MM.1S (cell line): Measurements from ENCODE around the gene GPS1.

Experiments used
- DNase-seq: peaks from one replicate; pipeline ENCODE4 v3.0.0-alpha.2; 2015
- H2AFZ ChIP-seq: fragments of 300-600 bp; sonication (generic); 2 replicates; pipeline ENCODE4 v1.6.0; 2016; ENCODE audit warnings: antibody characterized with exemption, low read length
- H3F3A ChIP-seq: fragments of 300-600 bp; sonication (generic); 2 replicates; pipeline ENCODE4 v1.6.1; 2016; ENCODE audit warnings: mild to moderate bottlenecking, antibody characterized with exemption, low read length, moderate library complexity, mixed read lengths; ENCODE audit not compliant: insufficient read depth
- H3K27ac ChIP-seq: fragments of 300-600 bp; sonication (generic); 2 replicates; pipeline ENCODE4 v1.5.1; 2016; ENCODE audit warnings: mild to moderate bottlenecking, low read length
- H3K27me3 ChIP-seq: fragments of 300-600 bp; sonication (generic); replicated peaks from 2 replicates; pipeline ENCODE4 v1.6.0; 2016; ENCODE audit warnings: low read length; ENCODE audit not compliant: insufficient read depth
- H3K36me3 ChIP-seq: fragments of 300-600 bp; sonication (generic); replicated peaks from 2 replicates; pipeline ENCODE4 v1.6.1; 2016; ENCODE audit warnings: mild to moderate bottlenecking, low read length, mixed read lengths; ENCODE audit not compliant: insufficient read depth
- H3K4me1 ChIP-seq: fragments of 300-600 bp; sonication (generic); 2 replicates; pipeline ENCODE4 v1.6.1; 2016; ENCODE audit warnings: low read length, mixed read lengths
- H3K4me2 ChIP-seq: fragments of 300-600 bp; sonication (generic); 2 replicates; pipeline ENCODE4 v1.6.0; 2016; ENCODE audit warnings: low read depth, low read length
- H3K4me3 ChIP-seq: fragments of 300-600 bp; sonication (generic); 2 replicates; pipeline ENCODE4 v1.5.1; 2016; ENCODE audit warnings: low read length, mixed read lengths
- H3K79me2 ChIP-seq: fragments of 300-600 bp; sonication (generic); 2 replicates; pipeline ENCODE4 v1.6.1; 2016; ENCODE audit warnings: mixed run types, low read length, mixed read lengths
- H3K9ac ChIP-seq: fragments of 300-600 bp; sonication (generic); 2 replicates; pipeline ENCODE4 v1.6.1; 2016; ENCODE audit warnings: low read length, mixed read lengths
- H3K9me2 ChIP-seq: fragments of 300-600 bp; sonication (generic); replicated peaks from 2 replicates; pipeline ENCODE4 v1.6.1; 2016; ENCODE audit warnings: mild to moderate bottlenecking, low read length, mixed read lengths; ENCODE audit not compliant: insufficient read depth
- H3K9me3 ChIP-seq: fragments of 300-600 bp; sonication (generic); replicated peaks from 2 replicates; pipeline ENCODE4 v1.6.1; 2016; ENCODE audit warnings: mild to moderate bottlenecking, low read length, mixed read lengths; ENCODE audit not compliant: insufficient read depth
- H4K20me1 ChIP-seq: fragments of 300-600 bp; sonication (generic); 2 replicates; pipeline ENCODE4 v1.6.1; 2016; ENCODE audit warnings: mild to moderate bottlenecking, low read length, moderate library complexity, mixed read lengths; ENCODE audit not compliant: insufficient read depth
- EZH2 ChIP-seq: fragments of 300-600 bp; sonication (generic); optimal IDR thresholded peaks from 2 replicates; pipeline ENCODE3; 2017; ENCODE audit warnings: low read depth, mild to moderate bottlenecking, antibody characterized with exemption, low read length, mixed read lengths
- EZH2phosphoT487 ChIP-seq: fragments of 300-600 bp; sonication (generic); IDR thresholded peaks from 2 replicates; pipeline ENCODE4 v1.6.1; 2018; ENCODE audit warnings: antibody characterized with exemption, low read length
- TF ChIP-seq, protein P1 (sequence below): fragments of 300-600 bp; sonication (generic); IDR thresholded peaks from 2 replicates; pipeline ENCODE4 v1.5.1; 2016; ENCODE audit warnings: antibody characterized with exemption, low read length, mixed read lengths

The GPS1 gene

DNA sequence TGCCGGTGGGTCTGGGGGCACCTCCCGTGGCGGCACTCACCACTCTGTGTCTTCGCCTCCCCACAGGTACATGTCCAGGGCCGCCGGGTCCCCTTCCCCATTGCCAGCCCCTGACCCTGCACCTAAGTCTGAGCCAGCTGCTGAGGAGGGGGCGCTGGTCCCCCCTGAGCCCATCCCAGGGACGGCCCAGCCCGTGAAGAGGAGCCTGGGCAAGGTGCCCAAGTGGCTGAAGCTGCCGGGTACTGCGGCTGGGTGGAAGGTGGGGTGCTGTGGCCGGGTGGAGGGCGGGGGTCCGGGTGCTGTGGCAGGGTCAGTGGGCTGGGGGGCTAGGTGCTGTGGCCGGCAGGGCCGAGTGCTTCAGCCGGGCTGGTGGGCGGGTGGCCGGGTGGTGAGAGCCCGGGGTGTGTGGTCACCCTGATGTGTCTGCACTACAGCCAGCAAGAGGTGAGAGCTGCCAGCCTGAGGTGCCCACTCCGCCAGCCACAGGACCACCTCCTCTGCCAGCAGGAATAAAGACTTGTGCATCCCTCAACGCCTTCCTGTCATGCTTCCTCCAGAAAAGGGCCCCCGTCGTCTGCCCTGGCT lies 34.7 kb upstream of the GPS1 start:
- Histone ChIP-seq H4K20me1 (no peaks in the 10 kb centered on the region), H3K79me2 (peaks cover 20% of the 10 kb centered on the region), H3K4me2 (no peak overlapping the region), H3K4me3 (no peak overlapping the region), H3K27me3 (no peaks in the 10 kb centered on the region), H3K9me2 (no peaks in the 10 kb centered on the region), H3K9ac (no peak overlapping the region), H3F3A (peaks cover 8% of the 10 kb centered on the region), H3K36me3 (no peaks in the 10 kb centered on the region), H2AFZ (no peak overlapping the region), H3K4me1 (0 out of 2 replicates have a peak, but pooled peaks cover 3% of the 10 kb centered on the region), H3K9me3 (no peaks in the 10 kb centered on the region), H3K27ac (no peak overlapping the region)
- TF ChIP-seq, protein P1, sequence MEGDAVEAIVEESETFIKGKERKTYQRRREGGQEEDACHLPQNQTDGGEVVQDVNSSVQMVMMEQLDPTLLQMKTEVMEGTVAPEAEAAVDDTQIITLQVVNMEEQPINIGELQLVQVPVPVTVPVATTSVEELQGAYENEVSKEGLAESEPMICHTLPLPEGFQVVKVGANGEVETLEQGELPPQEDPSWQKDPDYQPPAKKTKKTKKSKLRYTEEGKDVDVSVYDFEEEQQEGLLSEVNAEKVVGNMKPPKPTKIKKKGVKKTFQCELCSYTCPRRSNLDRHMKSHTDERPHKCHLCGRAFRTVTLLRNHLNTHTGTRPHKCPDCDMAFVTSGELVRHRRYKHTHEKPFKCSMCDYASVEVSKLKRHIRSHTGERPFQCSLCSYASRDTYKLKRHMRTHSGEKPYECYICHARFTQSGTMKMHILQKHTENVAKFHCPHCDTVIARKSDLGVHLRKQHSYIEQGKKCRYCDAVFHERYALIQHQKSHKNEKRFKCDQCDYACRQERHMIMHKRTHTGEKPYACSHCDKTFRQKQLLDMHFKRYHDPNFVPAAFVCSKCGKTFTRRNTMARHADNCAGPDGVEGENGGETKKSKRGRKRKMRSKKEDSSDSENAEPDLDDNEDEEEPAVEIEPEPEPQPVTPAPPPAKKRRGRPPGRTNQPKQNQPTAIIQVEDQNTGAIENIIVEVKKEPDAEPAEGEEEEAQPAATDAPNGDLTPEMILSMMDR = no peak
- TF ChIP-seq EZH2phosphoT487 = no peak
- TF ChIP-seq EZH2 = no peak
- DNase-seq = no peak

DNA sequence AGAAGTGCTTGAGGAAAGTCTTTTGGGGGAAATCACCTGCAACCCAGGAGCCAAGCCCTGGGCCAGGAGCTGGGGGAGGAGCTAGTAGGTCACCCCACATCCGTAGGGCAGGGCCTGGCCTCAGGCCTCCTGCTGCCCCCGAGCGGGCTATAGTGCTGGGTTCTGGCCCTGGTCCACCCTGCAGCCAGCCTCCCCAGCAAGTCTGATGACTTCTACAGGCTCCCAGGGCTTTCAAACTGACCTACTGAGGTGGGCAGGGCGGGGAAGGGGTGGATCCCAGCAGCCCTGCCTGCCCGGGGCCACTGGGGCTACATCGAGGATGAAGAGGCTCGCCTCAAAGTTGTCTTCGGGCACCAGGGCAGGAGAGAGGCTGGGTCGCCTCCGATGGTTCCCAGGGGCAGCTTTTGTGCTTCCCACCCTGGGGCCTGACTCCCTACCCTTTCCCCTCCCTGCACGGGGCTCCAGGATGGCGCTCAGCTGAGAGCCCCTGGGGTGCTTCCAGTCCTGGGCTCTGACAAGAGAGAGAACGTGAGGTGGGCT lies 34.0 kb upstream of the GPS1 start:
- H3K79me2 ChIP-seq = peaks cover 27% of the 10 kb centered on the region
- TF ChIP-seq EZH2phosphoT487 (no peak), EZH2 (no peak)
- TF ChIP-seq, protein P1 = no peak
- H3K27me3 ChIP-seq = no peaks in the 10 kb centered on the region
- H3K4me3 ChIP-seq = no peak overlapping the region
- H4K20me1 ChIP-seq = no peaks in the 10 kb centered on the region
- 0 out of 2 replicates have a peak, but pooled peaks cover 3% of the 10 kb centered on the region for H3K4me1 ChIP-seq
- H3K9me2 ChIP-seq = no peaks in the 10 kb centered on the region
- H3F3A ChIP-seq = peaks cover 13% of the 10 kb centered on the region
- H3K27ac ChIP-seq = no peak overlapping the region
- H3K4me2 ChIP-seq = no peak overlapping the region
- no peak for DNase-seq
- H3K9ac ChIP-seq = no peak overlapping the region
- H3K36me3 ChIP-seq = no peaks in the 10 kb centered on the region
- H3K9me3 ChIP-seq = no peaks in the 10 kb centered on the region
- H2AFZ ChIP-seq = no peak overlapping the region

DNA sequence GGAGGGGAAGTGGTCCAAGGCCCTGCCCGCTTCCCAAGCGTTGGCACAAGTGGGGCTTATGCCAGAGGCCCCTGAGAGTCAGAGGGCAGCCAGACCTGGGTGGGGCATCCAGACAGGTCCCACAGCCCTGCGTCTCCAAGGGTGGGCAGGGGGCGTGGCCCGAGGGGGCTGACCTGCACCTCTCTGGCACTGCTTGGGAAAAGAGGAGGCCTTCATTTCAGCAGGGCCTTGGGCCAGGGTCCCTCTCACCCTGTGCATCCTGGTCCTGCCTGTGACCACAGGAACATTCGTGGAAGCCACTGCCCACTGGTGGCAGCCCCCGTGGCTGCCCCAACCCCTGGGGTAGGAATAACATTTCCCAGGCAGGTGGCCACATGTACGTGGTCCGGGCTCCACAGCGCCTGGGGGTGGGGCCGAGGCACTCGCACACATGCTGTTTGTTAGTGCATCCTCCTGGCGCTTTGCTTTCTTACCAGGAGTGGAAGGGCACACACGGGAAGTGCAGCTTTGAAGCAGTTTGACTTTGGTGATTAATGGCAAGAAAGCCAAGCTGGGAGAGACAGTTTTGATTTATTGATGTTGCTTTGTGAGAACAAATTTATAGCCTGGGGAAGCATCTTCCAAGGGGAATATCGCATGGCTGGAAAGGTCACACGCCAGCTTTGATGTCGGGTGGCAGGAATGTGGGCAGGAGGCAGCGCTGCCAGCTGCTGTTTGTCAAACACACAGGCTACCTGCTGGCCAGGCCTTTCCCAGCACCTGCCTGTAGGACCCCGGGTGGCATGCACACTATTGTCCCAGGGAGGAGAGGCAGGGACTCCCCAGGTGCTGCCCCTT lies 33.3 kb upstream of the GPS1 start:
- TF ChIP-seq, protein P1 = no peak
- no peak for TF ChIP-seq EZH2
- no peak for TF ChIP-seq EZH2phosphoT487
- Histone ChIP-seq H3K36me3 (no peaks in the 10 kb centered on the region), H4K20me1 (no peaks in the 10 kb centered on the region), H3K9me2 (no peaks in the 10 kb centered on the region), H3K79me2 (peaks cover 27% of the 10 kb centered on the region), H3K9me3 (no peaks in the 10 kb centered on the region), H3K9ac (no peak overlapping the region), H3K27me3 (no peaks in the 10 kb centered on the region), H3K27ac (no peak overlapping the region), H2AFZ (no peak overlapping the region), H3F3A (peaks cover 13% of the 10 kb centered on the region), H3K4me1 (0 out of 2 replicates have a peak, but pooled peaks cover 3% of the 10 kb centered on the region), H3K4me2 (no peak overlapping the region), H3K4me3 (no peak overlapping the region)
- DNase-seq = no peak
